Endothelial cell (in vitro differentiated cells): ENCODE measurements around the gene POFUT1. TPM values are rescaled to one million over a fixed set of nuclear protein-coding genes. Genes with fewer than 3 reads are reported as not detected.
A peak's percentile ranks its signal among the peaks of the same experiment; 100 is the strongest.
"Not testable (repeated sequence)": the region's sequence is repeated elsewhere in the genome, so short reads cannot be mapped to it uniquely, and the experiment has no call there.

Experiments used
- DNase-seq: peaks from one replicate; pipeline ENCODE4 v3.0.0; 2021; ENCODE audit warnings: low spot score
- H3K27ac Mint-ChIP-seq: one replicate; pipeline ENCODE4 v1.8.0; 2021; ENCODE audit warnings: mixed read lengths, inconsistent platforms; ENCODE audit not compliant: unreplicated experiment
- H3K27me3 Mint-ChIP-seq: one replicate; pipeline ENCODE4 v1.8.0; 2021; ENCODE audit warnings: mild to moderate bottlenecking, moderate library complexity, mixed read lengths, inconsistent platforms; ENCODE audit not compliant: unreplicated experiment
- H3K36me3 Mint-ChIP-seq: one replicate; pipeline ENCODE4 v1.8.0; 2021; ENCODE audit warnings: mild to moderate bottlenecking, low read depth, mixed read lengths, inconsistent platforms; ENCODE audit not compliant: unreplicated experiment
- H3K4me1 Mint-ChIP-seq: one replicate; pipeline ENCODE4 v1.8.0; 2021; ENCODE audit warnings: mild to moderate bottlenecking, mixed read lengths, inconsistent platforms; ENCODE audit not compliant: unreplicated experiment
- H3K4me3 Mint-ChIP-seq: one replicate; pipeline ENCODE4 v1.8.0; 2021; ENCODE audit warnings: mild to moderate bottlenecking, mixed read lengths, inconsistent platforms; ENCODE audit not compliant: unreplicated experiment
- H3K9me3 Mint-ChIP-seq: one replicate; pipeline ENCODE4 v1.8.0; 2021; ENCODE audit warnings: mixed read lengths, inconsistent platforms; ENCODE audit not compliant: unreplicated experiment
- total RNA-seq: library from RNA; stranded (reverse); fragmentation: NEBNext Ultra II Directional; extraction: Animal tissue kit (Norgen Biotek cat#: 25700); gene quantifications from one replicate; pipeline ENCODE4 v1.2.1, GENCODE V29; 2021; ENCODE audit not compliant: unreplicated experiment
- TF ChIP-seq, protein P1 (sequence below): fragments of 200-600 bp; sonication (generic); IDR thresholded peaks from one replicate; pipeline ENCODE4 v1.5.0; 2021; ENCODE audit warnings: antibody characterized with exemption; ENCODE audit not compliant: unreplicated experiment

Gene POFUT1
- total RNA-seq, 1 donor from 2014 or later, result 43.5 TPM

- Mint-ChIP-seq H3K9me3 (no peaks in the 10 kb centered on the region), H3K36me3 (peaks cover 33% of the 10 kb centered on the region), H3K4me3 (no peak overlapping the region), H3K27me3 (peaks cover 10% of the 10 kb centered on the region), H3K4me1 (peaks cover 14% of the 10 kb centered on the region), H3K27ac (no peak overlapping the region)
- no peak for DNase-seq
- TF ChIP-seq, protein P1, sequence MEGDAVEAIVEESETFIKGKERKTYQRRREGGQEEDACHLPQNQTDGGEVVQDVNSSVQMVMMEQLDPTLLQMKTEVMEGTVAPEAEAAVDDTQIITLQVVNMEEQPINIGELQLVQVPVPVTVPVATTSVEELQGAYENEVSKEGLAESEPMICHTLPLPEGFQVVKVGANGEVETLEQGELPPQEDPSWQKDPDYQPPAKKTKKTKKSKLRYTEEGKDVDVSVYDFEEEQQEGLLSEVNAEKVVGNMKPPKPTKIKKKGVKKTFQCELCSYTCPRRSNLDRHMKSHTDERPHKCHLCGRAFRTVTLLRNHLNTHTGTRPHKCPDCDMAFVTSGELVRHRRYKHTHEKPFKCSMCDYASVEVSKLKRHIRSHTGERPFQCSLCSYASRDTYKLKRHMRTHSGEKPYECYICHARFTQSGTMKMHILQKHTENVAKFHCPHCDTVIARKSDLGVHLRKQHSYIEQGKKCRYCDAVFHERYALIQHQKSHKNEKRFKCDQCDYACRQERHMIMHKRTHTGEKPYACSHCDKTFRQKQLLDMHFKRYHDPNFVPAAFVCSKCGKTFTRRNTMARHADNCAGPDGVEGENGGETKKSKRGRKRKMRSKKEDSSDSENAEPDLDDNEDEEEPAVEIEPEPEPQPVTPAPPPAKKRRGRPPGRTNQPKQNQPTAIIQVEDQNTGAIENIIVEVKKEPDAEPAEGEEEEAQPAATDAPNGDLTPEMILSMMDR, result no peak
These were observed 40.1 kb upstream of the POFUT1 start for GRCh38 chr20:32167552-32167951.

DNA sequence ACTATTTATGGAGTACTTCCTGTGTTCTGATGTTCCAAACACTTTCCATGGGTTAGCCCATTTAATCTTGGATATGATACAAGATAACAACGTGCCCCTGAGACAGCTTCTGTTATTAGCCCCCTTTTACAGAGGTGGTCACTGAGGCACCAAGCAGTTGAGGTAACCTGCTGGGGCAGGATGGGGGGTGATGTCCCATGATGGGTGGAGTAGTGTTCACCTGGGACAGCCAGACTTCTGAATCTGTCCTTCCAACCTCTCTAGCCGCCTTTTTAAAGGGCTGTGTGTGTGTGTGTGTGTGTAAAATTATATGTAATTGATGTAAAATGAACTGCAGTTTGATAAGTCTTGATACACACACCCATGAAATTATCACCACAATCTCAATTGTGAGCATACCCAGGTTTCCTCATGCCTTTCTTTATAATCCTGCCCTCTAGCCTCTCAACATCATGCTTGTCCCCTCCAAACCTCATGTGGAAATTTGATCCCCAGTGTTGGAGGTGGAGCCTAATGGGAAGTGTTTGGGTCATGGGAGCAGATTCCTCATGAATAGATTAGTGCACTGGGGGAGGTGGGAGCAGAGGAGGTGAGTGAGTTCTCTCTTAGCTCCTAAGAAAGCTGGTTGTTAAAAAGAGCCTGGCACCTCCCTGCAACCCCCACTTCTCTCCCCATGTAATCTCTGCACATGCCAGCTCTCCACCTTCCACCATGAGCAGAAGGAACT, 39.3 kb upstream of the POFUT1 start:
- H3K4me1 Mint-ChIP-seq, result peaks cover 14% of the 10 kb centered on the region
- TF ChIP-seq, protein P1, result no peak
- H3K27ac Mint-ChIP-seq, result no peak overlapping the region
- no peak overlapping the region for H3K4me3 Mint-ChIP-seq
- peaks cover 30% of the 10 kb centered on the region for H3K36me3 Mint-ChIP-seq
- DNase-seq, result no peak
- H3K27me3 Mint-ChIP-seq, result peaks cover 10% of the 10 kb centered on the region
- no peaks in the 10 kb centered on the region for H3K9me3 Mint-ChIP-seq

GRCh38 chr20:32177696-32178095, 30.0 kb upstream of the POFUT1 start:
- H3K36me3 Mint-ChIP-seq, H3K9me3 Mint-ChIP-seq, DNase-seq, H3K27me3 Mint-ChIP-seq, H3K27ac Mint-ChIP-seq, H3K4me1 Mint-ChIP-seq: not testable (repeated sequence)
- H3K4me3 Mint-ChIP-seq, result peak overlapping the region; percentile 19

- Mint-ChIP-seq H3K4me1 (no peaks in the 10 kb centered on the region), H3K9me3 (no peaks in the 10 kb centered on the region), H3K36me3 (peaks cover 8% of the 10 kb centered on the region), H3K4me3 (no peak overlapping the region), H3K27me3 (peaks cover 4% of the 10 kb centered on the region), H3K27ac (no peak overlapping the region)
- DNase-seq, result no peak
- TF ChIP-seq, protein P1, result no peak
These were observed 28.2 kb upstream of the POFUT1 start for GRCh38 chr20:32179515-32179914.

GRCh38 chr20:32179934-32180333, 27.7 kb upstream of the POFUT1 start:
- no peaks in the 10 kb centered on the region for H3K9me3 Mint-ChIP-seq
- H3K4me3 Mint-ChIP-seq, result no peak overlapping the region
- peaks cover 8% of the 10 kb centered on the region for H3K36me3 Mint-ChIP-seq
- H3K27ac Mint-ChIP-seq, result no peak overlapping the region
- TF ChIP-seq, protein P1, result no peak
- no peaks in the 10 kb centered on the region for H3K4me1 Mint-ChIP-seq
- peaks cover 4% of the 10 kb centered on the region for H3K27me3 Mint-ChIP-seq
- DNase-seq, result no peak
